Medulla oblongata (tissue), 1 donor: Measurements from ENCODE around the gene DNER.
"Not testable (repeated sequence)": the region's sequence is repeated elsewhere in the genome, so short reads cannot be mapped to it uniquely, and the experiment has no call there.

Experiments used
- DNase-seq: peaks from one replicate; pipeline ENCODE4 v3.0.0-alpha.2; 2015; ENCODE audit errors: extremely low spot score

The DNER gene

DNA sequence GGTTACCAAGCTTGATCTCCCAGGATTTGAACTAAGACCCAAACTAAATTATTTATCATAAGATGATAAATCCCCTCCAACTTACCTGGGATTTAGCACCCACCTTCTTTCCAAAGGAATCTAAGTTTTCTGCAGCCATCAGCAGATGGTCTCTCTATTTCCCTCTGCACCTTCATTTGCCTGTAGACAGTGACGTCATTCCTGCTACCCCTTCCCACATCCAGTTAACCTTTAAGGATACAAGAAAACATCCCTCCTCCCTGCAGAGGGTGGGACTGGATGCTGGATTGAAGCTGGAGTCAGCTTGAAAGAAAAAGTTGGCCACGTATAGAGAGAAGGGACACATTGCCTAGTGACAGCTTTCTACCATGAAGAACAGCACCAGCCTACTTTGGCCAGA, 3.7 kb upstream of the DNER start:
- no peak for DNase-seq

DNA sequence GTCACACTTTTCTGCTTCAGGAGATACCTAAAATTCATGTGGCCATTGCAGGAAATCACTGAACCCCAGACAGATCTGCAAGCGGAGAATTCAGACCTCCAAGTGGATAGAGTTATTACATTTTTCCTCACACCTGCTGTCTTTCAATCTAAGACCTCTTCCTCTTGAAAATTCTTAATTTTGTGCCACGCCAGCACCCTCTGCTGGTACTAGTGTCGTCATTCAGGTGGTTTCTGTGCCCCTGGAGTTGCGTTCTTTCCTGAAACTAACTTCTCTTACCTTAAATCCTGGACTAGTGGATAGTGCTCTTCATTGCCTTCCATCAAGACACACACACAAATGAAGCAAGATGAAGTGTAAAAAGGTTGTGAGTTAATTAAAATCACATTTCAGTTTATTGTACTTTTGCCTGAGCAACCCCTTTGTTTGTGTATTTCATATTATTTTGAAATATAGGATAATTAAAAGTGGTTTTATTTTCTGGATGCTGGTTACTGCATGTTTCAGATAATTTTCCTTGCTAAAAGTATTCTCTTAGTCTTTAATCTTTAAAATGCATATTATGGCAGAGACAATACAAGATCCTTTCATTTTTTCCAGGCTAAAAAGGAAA, 1.6 kb upstream of the DNER start:
- peak; percentile 74 for DNase-seq

DNA sequence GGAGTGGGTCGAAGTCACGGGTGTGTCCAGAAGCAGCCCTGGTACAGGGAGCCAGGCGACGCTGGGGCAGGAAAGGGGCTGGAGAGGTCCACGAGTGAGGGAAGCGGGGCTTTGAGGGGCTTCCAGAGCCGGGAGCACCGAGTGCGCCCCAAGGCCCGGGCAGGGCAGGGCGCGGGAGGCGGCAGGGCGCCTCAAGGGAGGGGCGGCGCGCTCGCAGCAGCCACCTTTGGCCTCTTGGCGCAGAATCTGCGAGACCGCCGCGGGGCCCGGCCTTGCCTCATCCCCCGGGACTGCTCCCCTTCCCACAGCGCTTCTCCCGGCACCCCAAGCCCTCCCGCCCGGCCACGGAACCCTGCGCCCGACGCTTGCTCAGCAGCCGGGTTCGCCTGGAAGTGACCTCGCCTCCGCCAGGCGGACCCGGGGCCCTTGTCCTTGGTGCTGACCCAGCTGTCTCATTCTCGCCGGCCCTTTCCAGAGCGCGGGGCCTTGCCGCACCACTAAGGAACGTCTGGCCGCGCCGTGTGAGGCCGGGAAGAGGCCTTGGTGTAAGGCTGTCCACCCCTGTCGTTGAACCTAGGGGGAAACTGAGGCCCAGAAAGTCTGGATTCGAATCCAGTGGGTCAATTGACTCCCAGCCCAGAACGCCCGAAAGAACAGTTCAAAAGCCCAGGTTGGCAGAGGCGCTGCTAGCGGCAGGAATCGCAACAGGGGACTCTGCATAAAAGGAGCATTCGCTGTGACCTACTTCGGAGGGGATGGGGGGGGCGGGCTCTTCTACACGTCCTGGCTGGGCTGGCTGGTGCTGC, 584 bp upstream of the DNER start:
- DNase-seq, result peak; percentile 52

DNA sequence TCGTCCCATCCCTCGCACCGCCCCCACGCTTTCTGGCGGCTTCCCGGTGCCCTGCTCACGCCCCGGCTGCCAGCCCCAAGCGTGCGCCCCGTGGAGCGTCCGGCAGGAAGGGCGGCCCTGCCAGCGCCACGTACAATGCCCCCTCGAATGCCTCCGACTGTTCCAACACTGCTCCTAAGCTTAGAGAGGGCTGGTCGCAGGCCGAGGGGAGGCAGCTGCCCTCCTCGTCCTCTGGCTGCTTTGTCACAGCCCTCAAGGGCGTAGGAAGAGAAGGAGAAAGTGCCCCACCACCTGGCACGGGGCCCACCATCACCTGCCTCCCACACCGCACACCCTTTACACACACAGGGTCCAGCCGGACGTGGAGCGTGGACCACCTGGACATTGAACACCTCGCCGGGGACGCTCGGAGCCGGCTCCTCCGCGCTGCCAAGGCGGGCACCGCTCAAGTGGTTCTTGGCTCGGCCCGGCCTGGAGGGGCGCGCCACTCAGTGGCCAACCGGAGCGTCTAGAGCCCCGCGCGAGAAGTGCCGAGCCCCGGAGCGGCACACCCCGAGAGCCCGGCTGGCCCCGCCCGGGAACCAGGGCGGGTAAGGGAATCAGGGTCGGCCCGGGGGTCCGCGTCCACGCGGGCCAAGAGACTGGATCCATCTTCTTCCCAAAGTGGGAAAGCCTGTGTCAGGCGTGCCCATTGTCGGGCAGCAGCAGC, 830 bp downstream of the DNER start:
- DNase-seq, result peak; percentile 76

DNA sequence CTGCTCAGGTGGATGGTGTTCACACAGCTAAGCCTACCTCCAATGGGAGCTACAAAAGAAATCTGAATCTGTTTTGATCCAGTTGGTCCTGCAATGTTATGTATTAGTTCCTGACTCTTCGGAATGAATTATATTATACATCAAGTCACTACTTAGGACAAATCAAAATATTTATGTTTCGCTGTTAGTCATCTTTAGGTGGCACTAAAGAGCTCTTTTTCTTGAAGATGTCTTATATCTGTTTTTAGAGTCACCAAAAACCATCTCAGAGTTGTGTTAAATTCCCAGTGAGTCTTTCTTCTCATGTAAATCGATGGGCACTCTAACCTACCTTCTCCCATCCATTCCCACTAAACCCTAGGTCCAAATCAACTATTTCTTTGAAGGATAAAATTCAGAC, 2.2 kb downstream of the DNER start:
- DNase-seq, result no peak

DNA sequence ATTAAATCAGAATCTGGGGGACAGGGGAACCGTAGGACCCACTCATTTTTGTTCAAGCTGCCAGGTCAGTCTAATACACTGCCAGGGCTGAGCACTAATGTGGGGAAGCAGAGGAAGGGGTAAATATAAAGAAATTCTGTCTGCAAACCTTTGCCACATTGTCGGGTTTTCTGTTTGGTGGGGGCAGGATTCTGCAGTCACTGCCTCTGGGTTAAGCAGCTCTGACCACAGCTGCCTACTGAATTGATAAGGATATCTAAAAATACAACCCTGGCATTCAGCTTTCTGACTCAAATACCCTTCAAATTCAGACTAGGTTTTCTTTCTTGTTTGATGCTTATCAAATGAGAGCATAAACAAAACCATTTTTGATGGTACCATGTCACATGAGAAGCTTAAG, 6.0 kb downstream of the DNER start:
- no peak for DNase-seq

DNA sequence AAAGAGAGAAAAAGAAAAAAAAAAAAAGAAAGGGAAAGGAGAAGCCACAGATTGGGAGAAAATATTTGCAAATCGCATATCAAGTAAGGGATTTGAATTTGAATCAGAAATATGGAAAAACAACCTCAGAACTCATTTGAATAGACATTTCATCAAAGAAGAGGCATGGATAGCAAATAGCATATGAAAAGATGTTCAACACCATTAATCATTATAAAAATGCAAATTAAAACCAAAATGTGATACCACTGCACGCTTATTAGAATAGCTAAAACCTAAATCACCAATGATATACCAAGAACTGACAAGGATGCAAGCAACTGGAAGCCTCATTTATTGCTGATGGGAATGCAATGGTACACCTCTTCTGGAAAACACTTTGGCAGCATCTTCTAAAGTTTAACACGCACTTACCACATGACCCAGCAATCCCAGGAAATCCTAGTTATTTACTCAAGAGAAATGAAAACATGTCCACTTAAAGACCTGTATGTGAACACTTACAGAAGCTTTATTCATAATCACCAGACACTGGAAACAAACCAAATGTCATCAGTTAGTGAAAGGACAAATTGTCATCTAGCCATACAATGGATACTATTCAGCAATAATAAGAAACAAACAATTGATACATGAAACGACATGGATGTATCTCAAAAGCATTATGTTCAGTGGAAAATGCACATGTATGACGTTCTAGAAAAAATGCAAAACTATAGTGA, 10.3 kb downstream of the DNER start:
- peak; percentile 80 for DNase-seq

DNA sequence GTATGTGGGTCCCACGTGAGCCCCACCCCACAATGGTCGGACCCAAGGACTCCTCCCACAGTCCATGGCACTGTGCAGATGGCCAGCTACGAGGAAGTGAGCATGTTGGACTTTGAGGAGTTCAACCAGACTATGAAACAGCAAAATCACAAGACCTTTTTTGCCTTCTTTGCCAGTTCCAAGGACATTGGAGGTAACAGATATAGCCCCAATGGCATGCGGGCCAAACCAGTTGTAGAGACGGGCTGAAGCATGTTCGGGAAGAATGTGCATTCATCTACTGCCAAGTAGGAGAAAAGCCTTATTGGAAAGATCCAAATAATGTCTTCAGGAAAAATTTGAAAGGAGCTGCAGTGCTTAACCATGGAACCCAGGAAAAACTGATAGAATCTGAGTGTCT, 12.6 kb downstream of the DNER start:
- no peak for DNase-seq

DNA sequence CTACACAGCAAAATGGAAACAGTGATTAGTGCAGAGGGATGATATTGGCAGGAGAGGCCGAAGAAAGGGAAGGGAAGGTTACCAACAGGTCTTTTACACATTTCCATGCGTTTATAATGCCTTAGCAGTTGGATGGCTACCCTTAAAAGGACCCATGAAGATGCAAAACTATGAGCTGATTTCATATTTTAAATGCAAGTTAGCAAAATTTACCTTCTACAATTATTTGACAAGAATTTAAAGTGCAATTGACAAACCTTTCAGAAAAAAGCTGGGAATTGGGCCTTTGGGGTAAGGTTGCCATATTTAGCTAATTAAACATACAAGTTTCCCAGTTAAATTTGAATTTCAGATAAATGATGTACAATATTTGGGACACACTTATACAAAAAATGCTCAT, 13.3 kb downstream of the DNER start:
- DNase-seq, result no peak

DNA sequence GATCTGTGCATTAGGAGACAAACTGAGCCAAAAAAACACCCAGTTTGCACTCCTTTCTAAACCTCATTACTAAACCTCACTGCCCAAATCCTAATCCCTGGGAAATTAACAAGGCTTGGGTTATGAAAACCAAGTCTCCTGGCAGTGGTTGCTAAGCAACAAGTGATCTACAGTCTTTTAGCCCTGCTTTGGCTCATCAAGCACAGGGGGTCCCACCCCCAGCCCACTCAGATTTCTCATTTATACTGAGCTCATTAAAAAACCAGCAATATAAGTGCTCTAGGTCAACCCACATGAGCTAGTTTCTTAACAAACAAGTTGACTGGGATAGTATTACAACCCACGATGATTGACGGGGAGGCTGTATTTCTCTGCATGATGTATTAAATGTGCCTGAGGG, 18.4 kb downstream of the DNER start:
- no peak for DNase-seq

DNA sequence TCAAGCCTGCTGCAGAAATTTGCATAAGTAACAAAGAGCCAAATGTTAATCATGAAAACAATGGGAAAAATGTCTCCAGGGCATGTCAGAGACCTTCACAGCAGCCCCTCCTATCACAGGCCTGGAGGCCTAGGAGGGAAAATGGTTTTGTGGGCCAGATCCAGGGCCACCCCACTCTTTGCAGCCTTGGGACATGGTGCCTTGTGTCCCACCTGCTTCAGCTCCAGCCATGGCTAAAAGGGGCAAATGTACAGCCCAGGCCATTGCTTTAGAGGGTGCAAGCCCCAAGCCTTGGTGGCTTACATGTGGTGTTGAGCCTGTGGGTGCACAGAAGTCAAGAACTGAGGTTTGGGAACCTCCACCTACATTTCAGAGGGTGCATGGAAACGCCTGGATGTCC, 20.5 kb downstream of the DNER start:
- not testable (repeated sequence) for DNase-seq

DNA sequence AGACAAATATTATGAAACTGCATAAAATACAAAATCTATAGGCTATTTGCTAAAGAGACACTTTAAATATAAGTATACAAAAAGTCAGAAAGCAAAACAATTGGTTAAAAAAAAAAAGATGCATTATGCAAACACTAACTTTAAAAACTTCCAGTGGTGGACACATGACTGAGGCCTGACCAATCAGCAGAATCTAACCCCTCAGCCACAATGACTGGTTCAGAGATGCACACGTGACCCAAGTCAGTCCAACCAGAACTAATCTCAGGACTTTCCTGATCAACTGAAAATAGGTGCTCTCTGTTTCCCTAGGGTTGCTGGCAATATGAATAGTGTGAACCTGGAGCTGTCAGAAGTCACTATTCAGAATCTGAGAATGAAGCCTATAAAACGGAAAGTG, 22.7 kb downstream of the DNER start:
- no peak for DNase-seq

DNA sequence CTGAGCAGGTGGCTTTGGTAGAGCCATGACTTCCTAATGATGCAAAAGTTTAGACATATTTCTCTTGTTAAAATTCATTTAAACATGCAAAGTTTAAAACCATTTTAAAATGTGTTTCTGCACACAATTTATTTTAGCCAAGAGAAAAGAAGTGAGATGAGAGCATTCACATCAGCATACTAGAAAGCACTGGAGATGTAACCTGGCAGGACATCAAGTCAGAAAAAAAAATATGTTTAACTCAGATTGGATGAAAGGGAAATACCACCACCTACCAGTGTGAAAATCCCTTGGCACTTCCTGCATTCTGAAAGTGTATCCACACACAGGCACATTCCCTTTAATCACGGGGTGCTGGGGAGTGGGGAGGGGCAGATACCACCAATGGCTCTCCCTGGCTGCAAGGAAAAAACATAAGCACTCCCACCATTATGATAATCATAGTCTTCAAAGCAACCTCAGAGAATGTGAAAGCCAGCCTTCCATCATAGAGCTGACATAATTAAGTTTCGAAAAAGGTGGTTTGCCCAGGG, 25.0 kb downstream of the DNER start:
- no peak for DNase-seq

DNA sequence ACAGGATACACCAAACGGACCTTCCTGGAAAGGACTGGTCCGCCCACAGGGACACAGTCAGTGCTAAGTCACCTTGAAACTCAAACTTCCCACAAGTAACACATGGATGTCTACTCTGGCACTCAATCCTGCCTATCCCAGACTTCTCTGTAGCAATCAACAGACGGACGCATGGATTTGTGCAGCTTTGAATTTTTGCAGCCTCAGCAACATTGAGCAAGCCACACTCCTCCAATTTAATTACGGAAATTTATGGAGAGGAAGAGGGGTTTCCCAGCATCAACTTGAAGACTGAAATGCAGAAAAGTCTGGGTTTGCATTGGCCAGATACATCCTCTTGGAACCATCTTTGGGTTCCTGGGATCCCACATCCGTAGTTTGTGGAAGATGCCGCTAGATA, 26.2 kb downstream of the DNER start:
- no peak for DNase-seq

DNA sequence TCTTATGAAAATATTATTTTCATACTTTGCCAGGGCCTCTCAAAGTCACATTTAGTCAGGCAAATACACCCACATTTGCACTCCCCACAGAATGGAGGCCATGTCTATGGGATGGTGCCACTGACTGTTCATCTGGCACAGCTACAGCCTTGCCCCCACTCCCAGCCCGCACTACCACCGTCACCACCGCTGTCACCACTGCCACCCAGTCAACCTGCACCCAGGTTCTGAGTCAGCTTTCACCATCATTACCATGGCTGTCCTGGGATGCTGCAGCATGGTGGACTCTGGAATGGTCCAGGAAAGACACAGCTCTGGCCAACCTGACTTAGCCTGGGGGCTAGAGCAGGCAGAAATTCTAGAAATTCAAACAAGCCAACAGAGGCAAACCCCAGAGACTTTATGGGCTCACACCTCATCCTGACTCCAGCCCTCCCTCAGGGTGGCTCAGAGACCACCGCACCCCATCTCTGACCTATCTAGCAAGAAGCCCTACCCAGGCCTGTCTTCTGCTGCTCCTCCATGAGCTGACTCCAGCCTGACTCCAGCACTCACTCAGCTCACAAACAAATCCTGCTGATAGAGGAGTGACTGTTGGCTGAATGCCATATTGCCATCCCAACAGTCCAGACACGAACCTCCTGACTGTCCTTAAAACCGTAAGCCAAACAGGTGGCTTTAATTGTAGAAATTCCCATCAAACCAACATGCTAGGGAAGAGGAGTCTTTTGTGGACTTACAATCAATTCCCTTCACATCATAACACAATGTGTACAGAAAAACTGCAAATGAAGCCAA, 28.0 kb downstream of the DNER start:
- no peak for DNase-seq

DNA sequence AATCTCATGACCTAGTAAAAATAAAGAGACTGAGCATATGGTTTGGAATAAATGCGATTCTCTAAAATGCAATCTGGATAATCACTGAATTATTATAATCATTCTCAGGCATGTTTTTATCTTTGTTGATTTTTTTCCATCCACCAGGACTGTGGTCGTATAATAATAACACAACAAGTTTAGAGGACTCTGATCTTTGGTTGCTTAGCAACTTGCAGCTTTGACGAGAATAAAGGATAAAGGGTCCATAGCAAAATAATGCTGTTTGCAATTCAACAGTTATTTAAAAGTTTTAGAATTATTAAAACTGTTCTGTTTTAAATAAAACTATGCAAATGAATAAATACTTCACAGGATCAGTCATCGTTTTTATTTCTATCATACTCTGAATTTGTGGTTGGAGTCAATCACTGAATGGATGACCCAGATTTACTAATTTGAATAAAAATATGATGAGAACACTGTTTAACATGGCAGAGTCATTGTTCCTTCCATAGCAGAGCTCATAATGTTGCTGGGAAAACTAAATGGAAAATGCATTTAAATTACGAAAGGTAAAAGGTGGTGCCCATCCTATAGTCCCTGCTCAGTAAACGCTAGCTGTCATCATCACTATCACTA, 29.3 kb downstream of the DNER start:
- no peak for DNase-seq

DNA sequence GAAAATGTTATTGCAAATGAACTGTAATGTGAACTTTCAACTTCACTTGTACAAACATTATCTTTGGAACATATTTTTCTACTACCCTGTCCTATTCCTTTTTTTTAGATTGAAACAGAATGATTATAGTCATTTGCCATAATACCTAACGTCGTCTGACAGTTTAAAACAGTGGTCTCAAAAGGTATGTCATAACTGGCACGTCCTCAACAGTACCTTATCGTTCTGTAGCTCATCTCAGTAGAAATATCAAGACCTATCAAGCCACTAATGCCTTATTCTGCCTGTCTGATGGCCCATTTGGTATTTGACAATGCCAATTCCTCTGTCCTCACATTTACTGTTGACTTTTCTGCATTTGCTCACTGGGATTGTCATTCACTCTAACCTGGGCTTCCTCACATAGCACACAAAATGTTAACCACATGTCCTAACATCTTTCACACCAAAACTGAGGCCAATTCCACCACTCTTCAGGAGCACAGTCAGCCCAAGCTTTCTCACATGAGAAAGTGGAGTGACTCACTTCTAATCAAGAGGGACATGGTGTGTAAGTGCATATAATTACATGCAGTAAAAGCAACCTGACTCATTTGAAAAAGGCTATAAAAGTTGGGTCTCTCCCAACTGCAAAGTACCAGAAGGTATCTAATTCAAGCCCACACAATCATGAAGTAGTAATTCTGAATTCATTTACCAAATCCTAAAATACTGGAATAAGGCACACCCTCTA, 34.8 kb downstream of the DNER start:
- no peak for DNase-seq

DNA sequence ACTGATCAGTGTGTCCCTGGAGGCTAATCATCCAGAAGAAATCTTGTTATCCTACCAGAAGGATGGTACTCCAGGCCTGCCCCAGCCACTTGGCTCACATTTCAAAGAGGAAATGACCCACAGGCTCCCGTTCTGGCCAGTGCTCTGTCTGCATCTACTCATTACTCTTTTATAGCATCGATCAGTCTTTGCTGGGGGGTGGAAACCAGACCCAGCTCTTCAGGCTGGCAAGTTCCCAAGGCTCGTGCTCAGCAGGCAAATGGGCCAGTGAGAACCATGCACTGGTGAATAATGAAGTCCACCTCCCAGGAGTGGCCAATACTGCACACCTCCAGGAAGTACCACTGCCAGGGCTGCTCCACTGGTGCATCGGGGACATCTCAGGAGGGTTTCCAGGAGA, 38.8 kb downstream of the DNER start:
- DNase-seq, result no peak

DNA sequence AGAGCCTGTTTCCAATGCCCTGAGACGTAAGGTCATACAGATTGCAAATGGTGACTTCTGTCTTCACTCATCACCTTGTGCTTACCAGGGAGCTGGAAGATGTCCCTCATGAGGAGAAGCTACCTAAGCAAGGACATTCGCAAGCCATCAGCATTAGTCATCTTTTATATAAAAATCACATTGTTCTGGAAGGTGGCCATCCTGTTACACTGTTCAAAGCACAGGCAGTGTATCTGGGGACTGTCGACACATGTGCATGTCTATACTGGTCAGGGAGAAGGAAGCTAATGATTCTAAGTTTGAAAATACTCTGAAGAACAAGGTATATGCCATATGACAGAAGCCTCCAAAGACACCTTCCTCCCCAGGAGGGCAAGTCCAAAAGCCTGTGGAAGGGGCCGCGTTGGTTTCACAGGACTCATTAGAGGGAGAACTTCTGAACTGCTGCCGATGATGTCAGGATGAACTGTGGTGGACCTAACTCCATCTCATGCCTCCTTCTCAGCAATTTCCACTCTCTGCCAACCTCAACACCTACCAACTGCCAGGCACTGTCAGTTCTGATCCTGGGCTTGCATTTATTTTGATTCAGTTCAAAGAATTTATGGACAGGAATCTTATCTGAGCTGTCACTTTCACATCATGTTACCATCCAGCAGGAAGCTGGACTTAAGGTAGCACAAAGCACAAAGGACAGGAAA, 39.4 kb downstream of the DNER start:
- no peak for DNase-seq

DNA sequence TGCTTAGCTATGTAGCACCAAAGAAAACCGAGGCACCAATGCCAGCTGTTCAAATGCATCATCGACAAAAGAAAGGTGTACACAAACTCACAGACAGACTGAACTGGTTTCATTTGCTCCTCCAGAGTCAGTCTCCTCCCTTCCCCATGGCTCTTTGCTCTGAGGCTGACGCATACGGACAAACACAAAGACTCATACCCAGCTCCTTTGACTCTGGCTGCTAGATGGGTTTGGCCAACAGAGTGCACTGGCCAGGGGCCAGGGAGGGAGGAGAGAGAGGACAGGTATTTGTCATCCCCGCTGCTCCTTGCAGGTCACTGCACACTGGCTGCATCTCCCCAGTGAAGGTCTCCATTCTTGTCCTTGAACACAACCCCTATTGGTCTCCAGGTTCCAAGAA, 40.7 kb downstream of the DNER start:
- no peak for DNase-seq
